HEK293 (cell line): ENCODE results near the gene HOXD9.
A peak's percentile ranks its signal among the peaks of the same experiment; 100 is the strongest.

Experiments used
- CTCF ChIA-PET: fragments of 350-600 bp; formaldehyde crosslinking; extraction: SDS; loops from one replicate; lab custom pipeline; 2021; ENCODE audit warnings: antibody characterized with exemption; lab: Yijun Ruan, JAX
- POLR2A ChIA-PET: fragments of 300-600 bp; formaldehyde crosslinking; extraction: SDS; loops from one replicate; lab custom pipeline; 2020; ENCODE audit warnings: antibody characterized with exemption, inconsistent platforms; lab: Yijun Ruan, JAX
- H3K27ac ChIP-seq: fragments of 200-500 bp; sonication (Bioruptor generic); 2 replicates; pipeline ENCODE4 v1.5.1; 2014; ENCODE audit warnings: low read depth, low read length, control low read depth, inconsistent platforms; ENCODE audit errors: extremely low read depth
- H3K36me3 ChIP-seq, 2 experiments: fragments of 200-500 bp in 1 of 2; sonication (Bioruptor generic) in 1 of 2; 1 replicate in 1 of 2; 2 replicates in 1 of 2; pipeline ENCODE4 v1.5.1; 2014 to 2017; ENCODE audit warnings: inconsistent platforms in 2 of 2, low read length in 2 of 2; ENCODE audit not compliant: control insufficient read depth in 2 of 2, insufficient read depth in 1 of 2
- H3K4me1 ChIP-seq: fragments of 200-500 bp; sonication (Bioruptor generic); 2 replicates; pipeline ENCODE4 v1.5.1; 2014; ENCODE audit warnings: mild to moderate bottlenecking, low read length, inconsistent platforms; ENCODE audit not compliant: control insufficient read depth, insufficient read depth
- H3K4me3 ChIP-seq: 2 replicates; pipeline ENCODE4 v1.5.1; 2011; ENCODE audit warnings: low read depth, mild to moderate bottlenecking, control low read depth, low read length, moderate library complexity
- H3K9me3 ChIP-seq: fragments of 200-500 bp; sonication (Bioruptor generic); 2 replicates; pipeline ENCODE4 v1.5.1; 2014; ENCODE audit warnings: low read depth, low read length, inconsistent platforms; ENCODE audit not compliant: control insufficient read depth, insufficient read depth
- BCL11B ChIP-seq: fragments of 450-650 bp; formaldehyde crosslinking; IDR thresholded peaks from 2 replicates; pipeline ENCODE4 v1.5.1; 2016; ENCODE audit warnings: low read depth, missing biosample characterization, missing genetic modification characterization
- TRIM28 ChIP-seq: IDR thresholded peaks from 2 replicates; pipeline ENCODE4 v1.6.1; 2011; ENCODE audit warnings: low read length, control low read depth, borderline replicate concordance
- WT1 ChIP-seq: fragments of 450-650 bp; formaldehyde crosslinking; IDR thresholded peaks from 2 replicates; pipeline ENCODE4 v1.5.1; 2016; ENCODE audit warnings: missing biosample characterization, missing genetic modification characterization
- ZNF146 ChIP-seq: fragments of 450-650 bp; formaldehyde crosslinking; IDR thresholded peaks from 2 replicates; pipeline ENCODE4 v1.5.1; 2016; ENCODE audit warnings: missing biosample characterization, missing genetic modification characterization
- ZNF157 ChIP-seq: fragments of 450-650 bp; formaldehyde crosslinking; IDR thresholded peaks from 2 replicates; pipeline ENCODE4 v1.5.1; 2016; ENCODE audit warnings: missing biosample characterization, missing genetic modification characterization
- ZNF16 ChIP-seq: fragments of 450-650 bp; formaldehyde crosslinking; IDR thresholded peaks from 2 replicates; pipeline ENCODE4 v1.5.1; 2016; ENCODE audit warnings: low read depth, missing biosample characterization, missing genetic modification characterization
- ZNF221 ChIP-seq: fragments of 450-650 bp; formaldehyde crosslinking; IDR thresholded peaks from 2 replicates; pipeline ENCODE4 v1.5.1; 2017; ENCODE audit warnings: missing biosample characterization, missing genetic modification characterization, borderline replicate concordance
- ZNF391 ChIP-seq: fragments of 450-650 bp; formaldehyde crosslinking; IDR thresholded peaks from 2 replicates; pipeline ENCODE4 v1.5.1; 2016; ENCODE audit warnings: low read depth, missing biosample characterization, missing genetic modification characterization, borderline replicate concordance
- ZNF423 ChIP-seq: fragments of 450-650 bp; formaldehyde crosslinking; IDR thresholded peaks from 2 replicates; pipeline ENCODE4 v1.5.1; 2016; ENCODE audit warnings: missing biosample characterization, missing genetic modification characterization
- ZNF544 ChIP-seq: fragments of 450-650 bp; formaldehyde crosslinking; IDR thresholded peaks from 2 replicates; pipeline ENCODE4 v1.5.0; 2017; ENCODE audit warnings: missing biosample characterization, missing genetic modification characterization
- ZNF549 ChIP-seq: fragments of 450-650 bp; IDR thresholded peaks from 2 replicates; pipeline ENCODE4 v1.5.1; 2018; ENCODE audit warnings: missing biosample characterization, missing genetic modification characterization, mild to moderate bottlenecking, inconsistent platforms, moderate library complexity
- ZNF558 ChIP-seq: fragments of 450-650 bp; formaldehyde crosslinking; IDR thresholded peaks from 2 replicates; pipeline ENCODE4 v1.5.1; 2016; ENCODE audit warnings: missing biosample characterization, missing genetic modification characterization
- ZNF610 ChIP-seq: fragments of 450-650 bp; formaldehyde crosslinking; IDR thresholded peaks from 2 replicates; pipeline ENCODE4 v1.5.1; 2016; ENCODE audit warnings: missing biosample characterization, missing genetic modification characterization, borderline replicate concordance
- ZNF623 ChIP-seq: fragments of 450-650 bp; formaldehyde crosslinking; IDR thresholded peaks from 2 replicates; pipeline ENCODE4 v1.5.1; 2016; ENCODE audit warnings: missing biosample characterization, missing genetic modification characterization
- ZNF664 ChIP-seq: fragments of 450-650 bp; formaldehyde crosslinking; IDR thresholded peaks from 2 replicates; pipeline ENCODE4 v1.5.1; 2016; ENCODE audit warnings: missing biosample characterization, missing genetic modification characterization
- ZNF677 ChIP-seq: fragments of 450-650 bp; IDR thresholded peaks from 2 replicates; pipeline ENCODE4 v1.5.0; 2018; ENCODE audit warnings: missing biosample characterization, mild to moderate bottlenecking, missing genetic modification characterization, moderate library complexity
- ZNF76 ChIP-seq: fragments of 450-650 bp; formaldehyde crosslinking; IDR thresholded peaks from 2 replicates; pipeline ENCODE4; 2016; ENCODE audit warnings: low read depth, missing biosample characterization, missing genetic modification characterization, borderline replicate concordance
- ZNF843 ChIP-seq: fragments of 450-650 bp; formaldehyde crosslinking; IDR thresholded peaks from 2 replicates; pipeline ENCODE4 v1.5.1; 2016; ENCODE audit warnings: missing biosample characterization, missing genetic modification characterization
- TF ChIP-seq, protein P1 (sequence below): IDR thresholded peaks from 2 replicates; pipeline ENCODE4 v1.6.1; 2011; ENCODE audit warnings: mild to moderate bottlenecking, low read depth, low read length, borderline replicate concordance
- TF ChIP-seq, protein P2 (sequence below): fragments of 450-650 bp; formaldehyde crosslinking; IDR thresholded peaks from 2 replicates; pipeline ENCODE4 v1.5.1; 2016; ENCODE audit warnings: missing biosample characterization, missing genetic modification characterization
- TF ChIP-seq, protein P3 (sequence below): fragments of 450-650 bp; formaldehyde crosslinking; conservative IDR thresholded peaks from 2 replicates; pipeline ENCODE4 v1.5.1; 2016; ENCODE audit warnings: low read depth, missing biosample characterization, missing genetic modification characterization

The HOXD9 gene

DNA sequence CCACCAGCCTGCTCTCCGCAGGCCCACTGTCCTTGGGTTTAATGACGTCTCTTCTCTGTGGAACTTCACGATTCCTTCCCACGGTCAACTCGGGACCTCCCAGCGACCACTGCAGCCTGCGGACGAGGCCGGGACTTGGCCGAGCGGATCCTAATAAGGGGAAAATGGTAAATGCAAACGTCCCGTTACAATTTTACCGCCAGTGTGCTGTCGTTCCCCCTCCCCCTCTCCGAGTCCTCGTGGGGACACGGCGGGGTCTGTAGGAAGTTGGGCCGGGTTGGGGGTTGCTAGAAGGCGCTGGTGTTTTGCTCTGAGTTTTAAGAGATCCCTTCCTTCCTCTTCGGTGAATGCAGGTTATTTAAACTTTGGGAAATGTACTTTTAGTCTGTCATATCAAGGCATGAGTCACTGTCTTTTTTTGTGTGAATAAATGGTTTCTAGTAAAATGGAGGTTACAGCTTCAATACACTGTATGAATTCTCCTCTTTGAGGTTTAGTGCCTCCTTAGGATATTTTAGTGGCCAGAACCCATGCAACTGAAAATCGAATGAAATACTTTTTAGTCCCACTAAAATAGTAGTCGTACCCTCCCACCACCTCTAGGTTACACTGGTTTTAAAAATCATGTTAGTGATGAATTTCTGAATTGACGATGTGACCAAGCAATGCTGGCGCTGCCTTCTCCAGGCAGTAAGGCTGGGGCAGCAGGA is 13.2 kb upstream of the HOXD9 start:
- Histone ChIP-seq H3K27ac (peak overlapping the region; percentile 100), H3K9me3 (no peaks in the 10 kb centered on the region), H3K4me1 (0 out of 2 replicates have a peak, but pooled peaks cover 2% of the 10 kb centered on the region), H3K36me3 (peaks cover 17 to 56% of the 10 kb centered on the region in 2 experiments), H3K4me3 (peak overlapping the region; percentile 74)
- POLR2A ChIA-PET = interaction anchor here (1.5 kb wide), 1 partner anchor 12 kb away, joined by 10 read pairs; no protein-coding TSS in a partner anchor
- CTCF ChIA-PET = interaction anchor here (0.7 to 2.5 kb wide), 3 partner anchors 17 to 346 kb away, joined by 3 to 19 read pairs (median 3); no protein-coding TSS in a partner anchor
- no peak for TF ChIP-seq ZNF16
- TF ChIP-seq ZNF76 = peak; percentile 45; the same call in 1 of the 2 replicates

DNA sequence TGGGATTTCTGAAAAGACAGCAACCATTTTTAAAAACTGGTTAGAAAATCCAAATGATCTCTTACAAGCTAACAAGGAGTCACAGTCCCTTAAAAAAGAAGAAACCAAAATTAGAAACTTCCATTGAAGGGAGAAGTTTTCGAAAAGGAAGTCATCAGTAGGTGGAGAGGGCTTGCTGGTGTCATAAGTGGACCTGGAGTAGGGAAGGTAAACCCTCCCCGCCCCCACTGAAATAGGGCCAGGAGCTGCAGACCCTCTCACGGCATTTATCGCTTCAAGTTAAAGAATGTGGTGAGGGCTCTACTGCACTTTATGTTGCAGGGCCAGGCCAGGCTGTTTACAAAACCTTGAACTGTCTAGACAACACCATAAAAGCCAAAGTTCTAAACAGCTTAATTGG is 12.6 kb upstream of the HOXD9 start:
- POLR2A ChIA-PET = no interaction called here
- Histone ChIP-seq H3K4me3 (peak overlapping the region; percentile 74; the same call in 1 of the 2 replicates), H3K27ac (no peak overlapping the region; the same call in 1 of the 2 replicates), H3K9me3 (no peaks in the 10 kb centered on the region), H3K36me3 (peaks cover 17 to 62% of the 10 kb centered on the region in 2 experiments), H3K4me1 (0 out of 2 replicates have a peak, but pooled peaks cover 2% of the 10 kb centered on the region)
- CTCF ChIA-PET = interaction anchor here (0.7 to 2.7 kb wide), 6 partner anchors 12 to 544 kb away, joined by 3 to 19 read pairs (median 6); partner anchors contain the start of gene HOXD9
- no peak for TF ChIP-seq TRIM28
- TF ChIP-seq BCL11B (tag by site-specific recombination) = no peak
- no peak for TF ChIP-seq ZNF558 (tag by site-specific recombination)
- TF ChIP-seq ZNF391 = no peak
- no peak for TF ChIP-seq ZNF544 (tag by site-specific recombination)
- no peak for TF ChIP-seq ZNF677
- TF ChIP-seq ZNF610 (tag by site-specific recombination) = no peak
- TF ChIP-seq, protein P1, sequence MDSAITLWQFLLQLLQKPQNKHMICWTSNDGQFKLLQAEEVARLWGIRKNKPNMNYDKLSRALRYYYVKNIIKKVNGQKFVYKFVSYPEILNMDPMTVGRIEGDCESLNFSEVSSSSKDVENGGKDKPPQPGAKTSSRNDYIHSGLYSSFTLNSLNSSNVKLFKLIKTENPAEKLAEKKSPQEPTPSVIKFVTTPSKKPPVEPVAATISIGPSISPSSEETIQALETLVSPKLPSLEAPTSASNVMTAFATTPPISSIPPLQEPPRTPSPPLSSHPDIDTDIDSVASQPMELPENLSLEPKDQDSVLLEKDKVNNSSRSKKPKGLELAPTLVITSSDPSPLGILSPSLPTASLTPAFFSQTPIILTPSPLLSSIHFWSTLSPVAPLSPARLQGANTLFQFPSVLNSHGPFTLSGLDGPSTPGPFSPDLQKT = no peak
- no peak for TF ChIP-seq ZNF146
- TF ChIP-seq WT1 = no peak

DNA sequence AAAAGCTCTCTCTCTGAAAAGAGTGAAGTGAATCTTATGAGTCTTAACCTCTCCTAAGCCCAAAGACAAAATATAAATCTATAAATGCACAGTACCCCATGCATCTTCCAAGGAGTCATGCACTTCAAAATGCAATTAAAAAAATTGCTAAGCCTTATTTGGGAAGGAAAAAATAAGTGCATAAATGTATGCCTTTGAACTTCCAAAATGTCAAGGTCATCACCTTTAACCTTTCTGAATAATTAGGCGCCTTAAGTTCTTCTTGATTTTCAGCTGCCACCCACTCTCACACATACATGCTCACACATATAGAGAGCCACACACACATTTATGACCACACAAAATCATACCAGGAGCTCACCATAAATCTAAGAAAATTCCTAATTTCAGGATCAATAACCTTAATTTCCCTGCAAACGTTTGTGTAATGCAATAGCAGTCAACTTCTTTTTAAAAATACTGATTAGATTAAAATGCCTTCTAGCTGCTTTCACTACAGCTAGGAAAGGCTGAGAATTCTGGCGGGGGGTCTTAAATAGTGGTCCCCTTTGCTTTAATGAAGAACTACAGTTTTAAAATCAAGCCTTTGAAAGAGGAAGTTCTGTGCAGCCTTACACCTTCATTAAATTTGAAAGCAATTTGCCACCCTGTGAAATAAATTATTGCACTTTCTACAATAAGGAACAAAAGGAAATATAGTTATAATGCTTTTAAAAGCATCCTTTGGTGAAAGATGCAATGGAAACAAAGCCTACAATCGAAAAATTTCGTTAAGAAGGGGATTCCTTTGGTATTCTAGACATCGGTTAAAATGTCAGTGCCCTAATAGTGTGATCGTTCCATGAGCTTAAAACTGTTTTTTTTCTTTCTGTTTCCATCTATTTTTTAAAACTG is 11.9 kb upstream of the HOXD9 start:
- 0 out of 2 replicates have a peak, but pooled peaks cover 2% of the 10 kb centered on the region for H3K4me1 ChIP-seq
- peaks cover 19 to 69% of the 10 kb centered on the region in 2 experiments for H3K36me3 ChIP-seq
- ChIA-PET CTCF (interaction anchor here (0.6 to 2.7 kb wide), 12 partner anchors 9 to 1038 kb away, joined by 3 to 19 read pairs (median 3); partner anchors contain the start of gene HOXD9), POLR2A (interaction anchor here (0.8 kb wide), 1 partner anchor 75 kb away, joined by 3 read pairs; no protein-coding TSS in a partner anchor)
- no peaks in the 10 kb centered on the region for H3K9me3 ChIP-seq
- H3K4me3 ChIP-seq = no peak overlapping the region
- no peak overlapping the region for H3K27ac ChIP-seq
- TF ChIP-seq ZNF664 (tag by site-specific recombination) = no peak
- TF ChIP-seq ZNF623 (tag by site-specific recombination) = no peak
- no peak for TF ChIP-seq ZNF843 (tag by site-specific recombination)
- no peak for TF ChIP-seq ZNF549 (tag by site-specific recombination)
- TF ChIP-seq, protein P2, sequence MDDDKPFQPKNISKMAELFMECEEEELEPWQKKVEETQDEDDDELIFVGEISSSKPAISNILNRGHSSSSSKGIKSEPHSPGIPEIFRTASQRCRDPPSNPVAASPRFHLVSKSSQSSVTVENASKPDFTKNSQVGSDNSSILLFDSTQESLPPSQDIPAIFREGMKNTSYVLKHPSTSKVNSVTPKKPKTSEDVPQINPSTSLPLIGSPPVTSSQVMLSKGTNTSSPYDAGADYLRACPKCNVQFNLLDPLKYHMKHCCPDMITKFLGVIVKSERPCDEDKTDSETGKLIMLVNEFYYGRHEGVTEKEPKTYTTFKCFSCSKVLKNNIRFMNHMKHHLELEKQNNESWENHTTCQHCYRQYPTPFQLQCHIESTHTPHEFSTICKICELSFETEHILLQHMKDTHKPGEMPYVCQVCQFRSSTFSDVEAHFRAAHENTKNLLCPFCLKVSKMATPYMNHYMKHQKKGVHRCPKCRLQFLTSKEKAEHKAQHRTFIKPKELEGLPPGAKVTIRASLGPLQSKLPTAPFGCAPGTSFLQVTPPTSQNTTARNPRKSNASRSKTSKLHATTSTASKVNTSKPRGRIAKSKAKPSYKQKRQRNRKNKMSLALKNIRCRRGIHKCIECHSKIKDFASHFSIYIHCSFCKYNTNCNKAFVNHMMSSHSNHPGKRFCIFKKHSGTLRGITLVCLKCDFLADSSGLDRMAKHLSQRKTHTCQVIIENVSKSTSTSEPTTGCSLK (tag by site-specific recombination) = no peak
- no peak for TF ChIP-seq ZNF221 (tag by site-specific recombination)
- TF ChIP-seq ZNF423 = no peak
- TF ChIP-seq ZNF157 (tag by site-specific recombination) = no peak
- TF ChIP-seq, protein P3, sequence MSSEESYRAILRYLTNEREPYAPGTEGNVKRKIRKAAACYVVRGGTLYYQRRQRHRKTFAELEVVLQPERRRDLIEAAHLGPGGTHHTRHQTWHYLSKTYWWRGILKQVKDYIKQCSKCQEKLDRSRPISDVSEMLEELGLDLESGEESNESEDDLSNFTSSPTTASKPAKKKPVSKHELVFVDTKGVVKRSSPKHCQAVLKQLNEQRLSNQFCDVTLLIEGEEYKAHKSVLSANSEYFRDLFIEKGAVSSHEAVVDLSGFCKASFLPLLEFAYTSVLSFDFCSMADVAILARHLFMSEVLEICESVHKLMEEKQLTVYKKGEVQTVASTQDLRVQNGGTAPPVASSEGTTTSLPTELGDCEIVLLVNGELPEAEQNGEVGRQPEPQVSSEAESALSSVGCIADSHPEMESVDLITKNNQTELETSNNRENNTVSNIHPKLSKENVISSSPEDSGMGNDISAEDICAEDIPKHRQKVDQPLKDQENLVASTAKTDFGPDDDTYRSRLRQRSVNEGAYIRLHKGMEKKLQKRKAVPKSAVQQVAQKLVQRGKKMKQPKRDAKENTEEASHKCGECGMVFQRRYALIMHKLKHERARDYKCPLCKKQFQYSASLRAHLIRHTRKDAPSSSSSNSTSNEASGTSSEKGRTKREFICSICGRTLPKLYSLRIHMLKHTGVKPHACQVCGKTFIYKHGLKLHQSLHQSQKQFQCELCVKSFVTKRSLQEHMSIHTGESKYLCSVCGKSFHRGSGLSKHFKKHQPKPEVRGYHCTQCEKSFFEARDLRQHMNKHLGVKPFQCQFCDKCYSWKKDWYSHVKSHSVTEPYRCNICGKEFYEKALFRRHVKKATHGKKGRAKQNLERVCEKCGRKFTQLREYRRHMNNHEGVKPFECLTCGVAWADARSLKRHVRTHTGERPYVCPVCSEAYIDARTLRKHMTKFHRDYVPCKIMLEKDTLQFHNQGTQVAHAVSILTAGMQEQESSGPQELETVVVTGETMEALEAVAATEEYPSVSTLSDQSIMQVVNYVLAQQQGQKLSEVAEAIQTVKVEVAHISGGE (tag by site-specific recombination) = no peak
